A549 treated with Hydrocortisone at 1 μM for 4 hours (cell line): ENCODE results near the gene OR4A15. TPM values are rescaled to one million over a fixed set of nuclear protein-coding genes. Genes with fewer than 3 reads are reported as not detected.

ENCODE experiments used
- total RNA-seq: library from RNA; stranded (reverse); fragments of 200-300 nt; extraction: Qiagen RNA extraction; gene quantifications from 5 replicates; pipeline ENCODE4 v1.2.3, GENCODE V29; 2022

The OR4A15 gene
- not detected in 5 replicates for total RNA-seq

GRCh38 chr11:55367674-55368073 is at the start of gene OR4A15:
Gene OR4A15, plus strand, starts transcription at chr11:55367974. Its CDS starts 0 bp downstream, at chr11:55367974.

DNA sequence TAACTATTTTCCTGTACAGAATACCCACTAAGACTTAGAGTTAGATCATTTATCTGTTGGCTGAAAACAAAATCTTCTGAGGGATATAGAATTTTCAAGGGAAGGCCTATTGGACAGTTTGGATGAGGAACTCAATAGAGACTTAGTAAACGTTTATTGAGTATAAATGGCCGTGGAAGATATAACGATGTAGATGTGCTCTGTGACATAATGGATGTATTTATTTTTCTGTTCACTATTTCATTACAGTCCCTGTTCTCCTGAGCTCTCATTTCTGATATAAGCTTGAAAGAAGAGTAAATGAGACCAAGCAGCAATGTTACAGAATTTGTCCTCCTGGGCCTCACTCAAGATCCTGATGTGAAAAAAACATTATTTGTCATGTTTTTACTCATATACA is 24.9 kb upstream of the OR4A15 start, which contains the start of gene OR4A16:
Gene OR4A16, plus strand, starts transcription at position 301 of the 400 bp plus-strand sequence. Its CDS starts 0 bp downstream, at position 301.

Other genes starting within 250 kb of the OR4A15 start
- gene TRIM48, start 105.8 kb upstream of the OR4A15 start, total RNA-seq = not detected in 5 replicates
- gene OR4A16, start 24.8 kb upstream of the OR4A15 start, total RNA-seq = not detected in 5 replicates
- gene OR4C15, start 186.5 kb downstream of the OR4A15 start, total RNA-seq = not detected in 5 replicates
- gene OR4C16, start 204.2 kb downstream of the OR4A15 start, total RNA-seq = not detected in 5 replicates
- gene OR4C11, start 239.7 kb downstream of the OR4A15 start, total RNA-seq = not detected in 5 replicates